Small intestine (tissue), 7 donors: ENCODE measurements around the gene AQP1. TPM values are rescaled to one million over a fixed set of nuclear protein-coding genes. Genes with fewer than 3 reads are reported as not detected.

ENCODE experiments used
- DNase-seq, 2 donors: peaks; one replicate each; pipeline versions ENCODE4 v3.0.0 to v3.0.0-alpha.2; 2013
- FAIRE-seq: peaks from 2 replicates; lab custom pipeline; 2012; peaks lifted over from hg19 to GRCh38; lab: Jason Lieb, UNC
- H3K27ac ChIP-seq, 3 donors: one replicate each; pipeline ENCODE4 v1.5.1; 2013; ENCODE audit warnings: low read length in 2 of 3, mild to moderate bottlenecking in 2 of 3, control low read depth in 1 of 3, inconsistent platforms in 1 of 3, low read depth in 1 of 3, moderate library complexity in 1 of 3
- H3K27me3 ChIP-seq, 3 donors: one replicate each; pipeline ENCODE4 v1.6.1; 2013; ENCODE audit warnings: low read length in 3 of 3, inconsistent platforms in 1 of 3; ENCODE audit not compliant: control insufficient read depth in 3 of 3, insufficient read depth in 3 of 3
- H3K36me3 ChIP-seq, 3 donors: one replicate each; pipeline ENCODE4 v1.6.1; 2013; ENCODE audit warnings: low read length in 3 of 3, inconsistent platforms in 1 of 3, low read depth in 1 of 3, mild to moderate bottlenecking in 1 of 3, moderate library complexity in 1 of 3; ENCODE audit not compliant: control insufficient read depth in 3 of 3, insufficient read depth in 2 of 3
- H3K4me1 ChIP-seq, 3 donors: one replicate each; pipeline ENCODE4 v1.6.1; 2013; ENCODE audit warnings: low read length in 2 of 3, inconsistent platforms in 1 of 3, low read depth in 1 of 3, mild to moderate bottlenecking in 1 of 3, moderate library complexity in 1 of 3; ENCODE audit not compliant: control insufficient read depth in 3 of 3, insufficient read depth in 2 of 3
- H3K4me3 ChIP-seq, 3 donors: one replicate each; pipeline ENCODE4 v1.5.1; 2013; ENCODE audit warnings: low read length in 3 of 3, control low read depth in 1 of 3, inconsistent platforms in 1 of 3, low read depth in 1 of 3, mild to moderate bottlenecking in 1 of 3, moderate library complexity in 1 of 3
- H3K9me3 ChIP-seq, 2 donors: one replicate each; pipeline ENCODE4 v1.6.1; 2013; ENCODE audit warnings: low read depth in 1 of 2, low read length in 1 of 2; ENCODE audit not compliant: control insufficient read depth in 2 of 2, insufficient read depth in 1 of 2
- WGBS, 3 donors: extraction: QIAGEN DNeasy Blood & Tissue Kit; methylation state at CpG; one replicate each; pipeline ENCODE4 v1.1.7; 2013; 5-methylcytosine and 5-hydroxymethylcytosine counted together
- polyA plus RNA-seq, 4 donors: library from polyadenylated mRNA; stranded (reverse) in 3 of 4; unstranded in 1 of 4; fragments of 200-250 nt in 3 of 4; fragments of 120-200 nt in 1 of 4; gene quantifications; one replicate each; pipeline versions ENCODE4 v1.2.1 to v1.2.3, GENCODE V29; 2013
- donor health status: healthy with polysubstance abuse.
- donor health status: control.
- donor health status: control.
- donor health status: Bipolar disorder and iron deficiency.
- donor health status: healthy.

The AQP1 gene
- polyA plus RNA-seq, 4 donors = 17.8 to 175 (median 31.4) TPM

GRCh38 chr7:30897770-30898169, 13.9 kb upstream of the AQP1 start:
- WGBS, 3 donors = 27 to 47% (median 37%) methylated on average over 2 of the region's 2 CpGs
- no peak for FAIRE-seq
- Histone ChIP-seq H3K36me3 (peaks cover 0 to 21% (median 0%) of the 10 kb centered on the region in 3 donors), H3K4me1 (peaks cover 6 to 64% (median 6%) of the 10 kb centered on the region in 3 donors), H3K27ac (peak overlapping the region in 2 of 3 donors; percentile 41 to 88), H3K27me3 (no peaks in the 10 kb centered on the region), H3K9me3 (no peaks in the 10 kb centered on the region), H3K4me3 (no peak overlapping the region)
- no peak for DNase-seq

GRCh38 chr7:30898411-30898810, 13.2 kb upstream of the AQP1 start:
- Histone ChIP-seq H3K9me3 (no peaks in the 10 kb centered on the region), H3K4me3 (no peak overlapping the region), H3K27ac (no peak overlapping the region), H3K36me3 (peaks cover 0 to 18% (median 0%) of the 10 kb centered on the region in 3 donors), H3K27me3 (no peaks in the 10 kb centered on the region), H3K4me1 (peaks cover 5 to 58% (median 6%) of the 10 kb centered on the region in 3 donors)
- WGBS, 3 donors = 58 to 66% (median 64%) methylated on average over 12 of the region's 12 CpGs
- no peak for FAIRE-seq
- DNase-seq = no peak

- no peak for FAIRE-seq
- H3K9me3 ChIP-seq = no peaks in the 10 kb centered on the region
- H3K4me3 ChIP-seq = no peak overlapping the region
- WGBS, 3 donors = 94 to 97% (median 96%) methylated on average over 7 of the region's 7 CpGs
- DNase-seq = no peak
- peaks cover 0 to 51% (median 6%) of the 10 kb centered on the region in 3 donors for H3K4me1 ChIP-seq
- peaks cover 0 to 18% (median 0%) of the 10 kb centered on the region in 3 donors for H3K36me3 ChIP-seq
- no peak overlapping the region for H3K27ac ChIP-seq
- H3K27me3 ChIP-seq = no peaks in the 10 kb centered on the region
Observed at GRCh38 chr7:30899066-30899465, 12.6 kb upstream of the AQP1 start.

- Histone ChIP-seq H3K4me1 (peaks cover 0 to 46% (median 6%) of the 10 kb centered on the region in 3 donors), H3K4me3 (no peak overlapping the region), H3K36me3 (peaks cover 0 to 18% (median 0%) of the 10 kb centered on the region in 3 donors), H3K27me3 (no peaks in the 10 kb centered on the region), H3K27ac (no peak overlapping the region), H3K9me3 (no peaks in the 10 kb centered on the region)
- DNase-seq (no peak), FAIRE-seq (no peak)
- 40 to 51% (median 45%) methylated on average over 6 of the region's 6 CpGs for WGBS, 3 donors
Observed at GRCh38 chr7:30899630-30900029, 12.0 kb upstream of the AQP1 start.

- Histone ChIP-seq H3K36me3 (peaks cover 0 to 19% (median 0%) of the 10 kb centered on the region in 3 donors), H3K27ac (peak overlapping the region in 1 of 3 donors; percentile 6), H3K4me3 (no peak overlapping the region), H3K27me3 (no peaks in the 10 kb centered on the region), H3K9me3 (no peaks in the 10 kb centered on the region), H3K4me1 (peaks cover 0 to 42% (median 6%) of the 10 kb centered on the region in 3 donors)
- FAIRE-seq (no peak), DNase-seq (no peak)
- WGBS, 3 donors = 57 to 64% (median 60%) methylated on average over 9 of the region's 9 CpGs
Observed at GRCh38 chr7:30900053-30900452, 11.6 kb upstream of the AQP1 start.

GRCh38 chr7:30900803-30901362, 10.8 kb upstream of the AQP1 start:
- 81 to 87% (median 81%) methylated on average over 11 of the region's 11 CpGs for WGBS, 3 donors
- peaks cover 0 to 41% (median 6%) of the 10 kb centered on the region in 3 donors for H3K4me1 ChIP-seq
- peaks cover 0 to 21% (median 0%) of the 10 kb centered on the region in 3 donors for H3K36me3 ChIP-seq
- no peaks in the 10 kb centered on the region for H3K27me3 ChIP-seq
- no peak for FAIRE-seq
- peak overlapping the region in 1 of 3 donors; percentile 6 for H3K27ac ChIP-seq
- H3K9me3 ChIP-seq = no peaks in the 10 kb centered on the region
- H3K4me3 ChIP-seq = no peak overlapping the region
- no peak for DNase-seq

GRCh38 chr7:30901856-30902255, 9.8 kb upstream of the AQP1 start:
- no peak for FAIRE-seq
- H3K4me1 ChIP-seq = peaks cover 0 to 32% (median 2%) of the 10 kb centered on the region in 3 donors
- WGBS, 3 donors = 54 to 74% (median 56%) methylated on average over 2 of the region's 2 CpGs
- H3K27me3 ChIP-seq = no peaks in the 10 kb centered on the region
- no peak for DNase-seq
- no peak overlapping the region for H3K27ac ChIP-seq
- no peak overlapping the region for H3K4me3 ChIP-seq
- H3K9me3 ChIP-seq = no peaks in the 10 kb centered on the region
- H3K36me3 ChIP-seq = peaks cover 0 to 23% (median 0%) of the 10 kb centered on the region in 3 donors

- 79 to 89% (median 85%) methylated on average over 9 to 11 of the region's 11 CpGs for WGBS, 3 donors
- Histone ChIP-seq H3K4me1 (peaks cover 0 to 26% (median 0%) of the 10 kb centered on the region in 3 donors), H3K27me3 (no peaks in the 10 kb centered on the region), H3K4me3 (no peak overlapping the region), H3K36me3 (peaks cover 0 to 25% (median 0%) of the 10 kb centered on the region in 3 donors), H3K9me3 (no peaks in the 10 kb centered on the region), H3K27ac (no peak overlapping the region)
- no peak for DNase-seq
- no peak for FAIRE-seq
Observed at GRCh38 chr7:30902466-30902865, 9.2 kb upstream of the AQP1 start.
